ENCODE data around the gene MRPL38.

Gene MRPL38

DNA sequence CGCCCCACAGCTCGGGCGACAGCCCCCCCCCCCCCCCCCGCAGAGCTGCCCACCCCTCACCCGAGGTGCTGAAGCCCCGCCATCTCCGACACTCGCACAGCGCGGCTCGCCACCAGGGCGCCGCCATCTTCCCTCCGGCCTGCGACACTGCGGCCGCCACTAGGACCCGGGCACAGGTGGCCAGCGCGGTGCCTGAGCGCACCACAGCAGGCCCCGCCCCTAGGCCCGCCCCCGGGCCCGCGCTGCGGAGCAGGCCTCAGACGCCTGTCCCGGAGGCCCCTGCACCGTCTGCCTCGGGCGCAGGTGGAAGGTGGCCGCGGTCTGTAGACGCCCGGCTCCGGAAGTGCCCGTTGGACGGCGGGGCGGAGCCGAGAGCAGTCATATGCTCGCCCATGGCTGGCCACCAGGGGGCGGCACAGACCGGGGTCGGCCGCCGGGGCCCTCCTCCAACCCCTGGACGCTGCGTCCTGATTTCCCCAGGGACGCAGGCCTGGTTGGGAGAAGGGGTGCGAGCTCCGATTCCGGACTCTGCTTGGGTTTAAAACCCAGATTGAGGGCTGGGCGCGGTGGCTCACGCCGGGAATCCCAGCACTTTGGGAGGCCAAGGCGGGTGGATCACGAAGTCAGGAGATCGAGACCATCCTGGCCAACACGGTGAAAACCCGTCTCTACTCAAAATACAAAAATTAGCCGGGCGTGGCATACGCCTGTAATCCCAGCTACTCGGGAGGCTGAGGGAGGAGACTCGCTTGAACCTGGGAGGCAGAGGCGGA lies at the start of gene MRPL38:
TSS of gene MRPL38 (minus strand) at position 136 of the 773 bp plus-strand sequence. CDS start at position 127, 9 bp downstream.
- DNase-seq (ENCODE audit: low read depth, low spot score) = peak; percentile 99

GRCh38 chr17:75950855-75951554 lies 46.3 kb upstream of the MRPL38 start:
- peak; percentile 55 for DNase-seq (ENCODE audit: low read depth, low spot score)

- no peak for DNase-seq (ENCODE audit: low read depth, low spot score)
Observed at GRCh38 chr17:75950421-75950820, 45.7 kb upstream of the MRPL38 start.

GRCh38 chr17:75945211-75945610 lies 40.5 kb upstream of the MRPL38 start:
- DNase-seq (ENCODE audit: low read depth, low spot score) = no peak

DNA sequence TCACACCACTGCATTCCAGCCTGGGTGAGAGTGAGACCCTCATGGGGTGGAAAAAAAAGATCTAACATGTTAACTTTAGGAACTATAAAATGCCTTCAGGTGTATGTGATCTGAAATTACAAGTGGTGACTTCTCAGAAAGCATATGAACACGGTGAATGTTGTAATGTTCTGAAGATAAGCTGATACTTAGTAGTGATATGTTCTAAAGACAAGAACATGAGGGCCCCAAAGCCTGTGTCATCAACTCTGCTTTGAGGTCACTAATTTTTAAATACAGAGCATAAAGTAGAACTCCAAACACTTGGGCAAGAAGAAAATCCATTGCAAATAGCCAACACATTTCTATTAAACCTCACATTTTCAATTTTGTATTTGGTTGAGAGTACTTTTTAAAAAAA lies 38.8 kb upstream of the MRPL38 start:
- DNase-seq (ENCODE audit: low read depth, low spot score) = no peak

- no peak for DNase-seq (ENCODE audit: low read depth, low spot score)
Observed at GRCh38 chr17:75942473-75942872, 37.8 kb upstream of the MRPL38 start.

GRCh38 chr17:75941442-75941819 lies 36.7 kb upstream of the MRPL38 start:
- no peak for DNase-seq (ENCODE audit: low read depth, low spot score)

DNA sequence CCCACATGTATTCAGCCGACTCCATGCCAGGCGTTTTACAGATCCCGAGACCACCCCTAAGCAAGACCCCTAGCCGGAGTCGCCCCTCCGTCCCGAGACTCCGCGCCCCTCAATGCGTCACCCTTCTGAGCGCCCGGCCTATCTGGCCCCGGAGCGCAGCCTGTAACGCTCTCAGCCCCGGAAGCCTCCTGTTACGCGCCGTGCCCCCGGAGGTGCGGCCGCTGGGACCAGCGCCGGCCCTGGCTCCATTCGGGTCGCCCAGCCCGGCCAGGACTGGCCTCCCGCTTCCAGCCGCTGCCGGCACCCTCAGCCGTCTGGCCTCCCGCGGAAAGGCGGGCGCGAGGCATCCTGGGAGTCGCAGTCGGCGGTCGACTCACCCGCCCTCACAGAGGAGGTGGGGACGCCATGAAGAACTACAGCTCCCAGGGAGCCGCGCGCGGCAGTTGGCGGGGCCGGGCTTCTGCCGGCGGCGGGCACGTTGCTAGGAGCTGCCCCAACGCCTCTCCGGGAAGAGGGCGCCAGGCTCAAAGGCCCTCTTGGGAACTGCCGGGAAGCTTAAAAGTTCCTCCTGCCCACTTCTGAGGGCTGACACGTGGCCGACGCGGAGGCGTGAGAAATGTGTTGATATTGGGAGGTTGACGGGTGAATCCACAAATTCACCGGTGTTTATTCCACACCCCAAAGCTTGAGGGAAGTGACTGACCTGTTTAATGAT lies 36.2 kb upstream of the MRPL38 start, which contains the start of gene FBF1:
TSS of gene FBF1 (minus strand) at position 316 of the 715 bp plus-strand sequence. CDS start 2,893 bp downstream, outside the sequence.
- DNase-seq (ENCODE audit: low read depth, low spot score) = peak; percentile 99

DNA sequence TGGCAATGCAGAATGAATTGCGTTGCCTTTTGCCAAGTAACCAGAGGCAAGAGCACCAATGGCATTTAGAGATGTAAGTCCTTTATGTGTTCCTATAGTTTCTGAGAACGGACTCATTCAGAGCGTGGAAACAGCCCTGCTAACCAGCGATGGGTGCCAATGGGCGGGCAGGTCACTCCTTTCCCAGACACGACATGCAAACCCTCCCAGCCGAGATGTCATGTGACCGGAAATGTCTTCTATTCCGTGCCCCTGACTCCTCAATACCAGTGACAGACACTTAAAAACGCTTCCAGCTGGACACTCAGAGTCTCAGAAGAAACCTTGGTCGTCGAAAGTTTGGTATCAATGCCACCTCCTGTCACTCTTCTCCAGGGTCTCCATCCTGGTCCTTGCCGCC lies 33.0 kb upstream of the MRPL38 start:
- no peak for DNase-seq (ENCODE audit: low read depth, low spot score)

- no peak for DNase-seq (ENCODE audit: low read depth, low spot score)
Observed at GRCh38 chr17:75933808-75934207, 29.1 kb upstream of the MRPL38 start.

DNA sequence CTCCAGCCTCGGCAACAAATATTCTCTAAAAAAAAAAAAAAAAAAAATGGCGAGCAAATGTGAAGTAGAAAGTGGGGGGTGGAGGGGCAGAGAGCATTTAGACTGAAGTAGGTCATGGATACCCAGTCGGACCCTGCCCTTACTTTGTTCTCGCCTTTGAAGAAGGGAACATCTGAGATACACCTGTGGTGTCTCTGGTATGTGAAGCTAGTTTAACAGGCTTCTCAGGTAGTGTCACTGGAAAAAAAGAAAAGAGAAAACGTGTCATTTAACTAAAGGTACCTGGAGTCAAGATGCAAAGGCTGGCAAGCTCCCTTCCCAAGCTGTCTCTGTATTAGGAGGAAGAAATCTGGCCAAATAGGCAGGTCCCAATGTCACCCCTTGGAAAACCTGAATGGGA lies 28.2 kb upstream of the MRPL38 start:
- no peak for DNase-seq (ENCODE audit: low read depth, low spot score)

DNA sequence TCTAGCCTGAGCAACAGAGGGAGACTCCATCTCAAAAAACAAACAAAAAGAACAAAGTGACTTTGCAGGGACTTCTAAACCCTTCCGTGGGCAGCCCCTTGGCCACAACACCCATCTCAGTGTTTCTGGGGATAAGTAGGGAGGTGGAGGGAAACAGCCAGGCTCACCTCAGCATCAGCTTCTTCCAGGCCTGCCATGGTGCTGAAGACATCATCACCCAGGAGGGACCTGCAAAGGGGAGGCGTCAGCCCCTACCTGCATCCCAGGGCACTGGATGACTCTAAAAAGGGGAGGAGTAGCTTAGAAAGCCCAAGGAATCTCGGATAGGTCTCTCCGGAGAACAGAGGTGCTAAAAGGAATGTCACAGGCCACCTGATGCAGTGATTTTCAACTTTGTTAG lies 26.4 kb upstream of the MRPL38 start:
- no peak for DNase-seq (ENCODE audit: low read depth, low spot score)

- no peak for DNase-seq (ENCODE audit: low read depth, low spot score)
Observed at GRCh38 chr17:75927286-75927922, 22.7 kb upstream of the MRPL38 start.

DNA sequence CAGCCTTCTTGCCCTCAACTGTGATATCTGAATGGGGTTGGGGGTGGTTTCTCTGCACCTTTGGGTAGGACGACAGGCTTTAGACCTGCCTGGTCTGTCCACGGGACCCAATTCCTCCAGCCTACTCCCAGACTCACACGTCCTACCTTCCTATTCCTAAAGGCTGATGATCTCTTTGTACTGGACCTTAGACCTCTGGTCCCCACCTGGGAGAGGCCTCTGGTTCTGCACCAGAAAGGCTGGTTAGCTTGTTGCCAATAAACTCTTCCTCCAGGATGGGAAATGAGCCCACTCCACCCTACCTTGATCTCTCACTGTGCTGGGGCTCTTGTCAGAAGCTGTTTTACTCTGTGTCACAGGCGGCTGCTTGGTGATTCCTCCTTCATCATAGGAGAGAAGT lies 21.8 kb upstream of the MRPL38 start:
- no peak for DNase-seq (ENCODE audit: low read depth, low spot score)

DNA sequence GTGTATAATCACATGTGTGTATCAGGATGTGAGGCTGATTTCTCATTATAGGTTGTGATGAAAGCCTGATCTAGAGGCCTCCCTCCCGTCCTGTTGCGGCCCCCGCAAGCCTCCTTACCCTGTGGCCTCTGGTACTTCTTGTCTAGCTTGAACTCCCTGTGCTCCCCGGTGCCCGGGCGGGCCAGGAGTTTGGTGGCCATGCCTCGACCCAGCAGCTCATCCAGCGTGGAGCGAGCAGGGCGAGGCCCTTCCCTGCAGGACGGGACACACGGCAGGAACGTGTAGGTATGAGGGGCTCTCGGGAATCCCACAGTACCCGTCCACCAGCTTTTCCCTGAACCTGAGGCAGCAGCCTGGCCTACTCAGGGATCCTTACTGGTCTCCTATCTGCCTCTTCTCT lies 21.2 kb upstream of the MRPL38 start:
- DNase-seq (ENCODE audit: low read depth, low spot score) = no peak

GRCh38 chr17:75925103-75925502 lies 20.4 kb upstream of the MRPL38 start:
- no peak for DNase-seq (ENCODE audit: low read depth, low spot score)

DNA sequence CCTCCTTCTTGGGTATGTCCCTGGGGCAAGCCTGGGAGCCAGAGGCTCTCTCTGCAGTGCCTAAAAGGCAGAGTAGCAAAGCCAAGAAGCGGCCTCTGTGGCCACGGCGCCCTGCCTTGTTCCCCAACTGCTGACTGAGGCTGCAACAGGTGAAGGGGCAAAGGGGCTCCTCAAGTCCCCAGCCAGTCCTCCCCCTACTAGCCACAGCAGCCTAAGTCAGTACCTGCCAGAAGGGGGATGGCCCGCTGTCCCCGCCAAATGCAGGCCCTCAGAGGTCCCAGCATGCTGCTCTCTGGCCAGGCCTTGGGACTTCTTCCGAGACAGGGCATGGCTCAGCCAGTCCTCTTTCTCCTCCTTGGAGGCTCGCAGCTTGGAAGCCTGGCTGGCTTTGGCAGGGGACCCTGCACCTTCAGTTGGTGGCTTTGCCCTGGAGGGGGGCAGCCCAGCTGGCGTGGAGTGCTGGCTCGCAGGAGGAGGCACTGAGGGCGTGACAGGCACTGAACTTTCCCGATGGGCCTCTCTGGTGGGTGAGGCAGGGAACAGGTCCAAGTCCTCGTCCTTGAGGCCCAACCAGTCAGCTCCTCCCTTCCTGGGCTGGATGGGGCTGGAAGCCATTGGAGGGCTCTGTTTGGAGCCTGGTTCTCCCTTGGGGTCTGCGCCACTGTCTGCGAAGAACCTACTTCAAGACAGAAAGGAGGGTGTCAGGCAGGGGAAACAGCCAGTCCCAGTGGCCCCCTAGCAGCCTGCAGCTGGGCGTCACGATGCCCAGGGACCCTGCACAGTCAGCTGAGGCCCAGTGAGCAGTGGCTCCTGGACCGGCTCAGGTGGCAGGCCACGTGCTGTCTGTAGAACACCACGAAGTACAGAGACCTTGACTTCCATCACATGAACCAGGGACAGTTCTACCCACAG lies 18.5 kb upstream of the MRPL38 start:
- DNase-seq (ENCODE audit: low read depth, low spot score) = no peak

DNA sequence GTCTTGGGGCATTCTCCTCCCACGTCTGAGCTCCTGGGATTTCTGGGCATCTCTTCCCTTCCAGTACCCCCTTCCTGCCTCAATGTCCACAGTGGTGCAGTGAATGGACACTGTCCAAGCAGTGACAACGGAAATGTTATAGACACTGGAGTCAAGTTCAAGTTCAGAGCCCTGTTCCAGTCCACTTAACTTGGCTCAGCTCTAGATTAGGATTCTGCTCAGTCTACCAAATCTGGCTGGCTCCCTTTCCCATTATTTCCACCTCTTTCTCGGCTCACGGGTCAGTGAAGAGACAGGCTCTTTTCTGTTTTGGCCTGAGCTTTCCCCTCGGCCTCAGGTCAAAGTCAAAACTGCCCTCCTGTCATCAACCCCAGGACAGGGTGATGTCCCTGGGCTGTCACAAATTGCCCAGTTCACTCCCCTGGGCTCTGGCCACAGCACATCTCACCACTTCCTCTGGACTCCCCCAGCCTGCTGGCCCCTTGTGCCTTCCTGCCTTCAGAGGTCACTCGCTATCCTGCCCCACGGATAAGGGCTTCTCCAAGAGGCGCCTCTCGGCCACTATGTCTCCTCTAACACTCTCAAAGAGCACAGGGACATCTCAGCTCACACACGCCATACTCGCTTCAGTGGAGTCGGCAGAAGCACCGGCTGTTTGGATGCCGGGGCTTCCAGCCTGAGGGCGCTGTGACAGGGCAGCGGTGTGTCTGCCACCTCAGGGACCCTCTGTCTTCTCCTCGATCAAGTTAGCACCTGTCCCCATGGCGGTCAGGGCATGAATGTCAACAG lies 17.7 kb upstream of the MRPL38 start:
- DNase-seq (ENCODE audit: low read depth, low spot score) = no peak

- DNase-seq (ENCODE audit: low read depth, low spot score) = no peak
Observed at GRCh38 chr17:75921596-75921995, 16.9 kb upstream of the MRPL38 start.

DNA sequence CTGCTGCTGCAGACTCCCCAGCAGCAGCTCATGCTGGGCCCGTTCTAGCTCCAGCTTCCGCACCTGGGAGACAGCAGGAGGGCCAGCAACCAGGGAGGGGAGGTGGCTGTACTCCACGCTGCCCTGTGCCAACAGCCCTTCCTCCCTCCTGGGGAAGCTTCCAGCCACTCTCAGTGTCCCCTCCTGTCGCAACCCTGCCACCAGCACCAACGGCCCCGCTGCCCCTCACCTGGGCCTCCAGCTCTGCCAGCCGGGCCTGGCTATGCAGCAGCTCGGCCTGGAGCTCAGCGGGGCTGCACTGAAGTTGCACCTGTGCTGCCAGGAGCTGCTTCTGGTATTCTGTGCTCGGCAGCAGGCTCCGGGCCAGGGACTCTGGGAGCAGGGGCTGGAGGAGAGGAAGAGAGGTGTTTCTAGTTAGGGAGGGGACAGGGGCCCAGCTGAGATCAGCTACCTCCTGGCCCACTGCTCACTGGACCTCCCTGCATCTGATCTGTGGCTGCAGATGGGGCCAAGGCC lies 15.4 kb upstream of the MRPL38 start:
- DNase-seq (ENCODE audit: low read depth, low spot score) = no peak
